Body of pancreas (tissue), 4 donors: Measurements from ENCODE around the gene TMEM35A.

Source experiments
- CTCF ChIP-seq, 7 experiments: fragments of 450-650 bp in 4 of 7; fragments of 200-600 bp in 3 of 7; sonication (generic) in 3 of 7; IDR thresholded peaks; one replicate each; pipeline ENCODE4 v1.5.1; 2016 to 2019; ENCODE audit warnings: antibody characterized with exemption in 7 of 7
- POLR2A ChIP-seq, 3 donors: fragments of 450-650 bp; IDR thresholded peaks; one replicate each; pipeline ENCODE4 v1.6.1; 2016; ENCODE audit warnings: antibody characterized with exemption in 3 of 3, mild to moderate bottlenecking in 2 of 3

- TF ChIP-seq CTCF (IDR thresholded peaks at IDR 0.05), result no peak
- no peak for TF ChIP-seq POLR2A (IDR thresholded peaks at IDR 0.05)
Measured at GRCh38 chrX:101078716-101079598, at the start of gene TMEM35A.
